ENCODE results near the gene MLC1. TPM values are rescaled to one million over a fixed set of nuclear protein-coding genes. Genes with fewer than 3 reads are reported as not detected.

The MLC1 gene
- polyA plus RNA-seq, 1 donor (not counting 4 experiments of a cell fraction or from before 2014, with no cell fraction given): not detected

- DNase-seq (ENCODE audit: low read depth, low spot score): no peak
- Histone ChIP-seq H3K4me3 (ENCODE audit: control insufficient read depth in 2 of 3, extremely low read depth in 1 of 3, insufficient read depth in 2 of 3, low read depth in 1 of 3, low read length in 3 of 3) (no peak overlapping the region), H3K9ac (ENCODE audit: control insufficient read depth, extremely low read depth, insufficient read depth, low read length) (no peak overlapping the region), H3K27ac (ENCODE audit: control insufficient read depth, insufficient read depth, low read length) (no peak overlapping the region), H3K4me1 (ENCODE audit: control insufficient read depth, extremely low read depth, insufficient read depth, low read length) (peaks cover 2% of the 10 kb centered on the region), H3K9me1 (ENCODE audit: control insufficient read depth, extremely low read depth, insufficient read depth, low read length) (no peaks in the 10 kb centered on the region), H3K9me3 (ENCODE audit: control insufficient read depth, low read depth, low read length) (no peaks in the 10 kb centered on the region), H4K20me1 (ENCODE audit: control insufficient read depth, extremely low read depth, insufficient read depth, low read length) (no peaks in the 10 kb centered on the region), H2AFZ (ENCODE audit: control insufficient read depth, low read length) (no peak overlapping the region), H3K79me2 (ENCODE audit: control insufficient read depth, insufficient read depth, low read length) (no peaks in the 10 kb centered on the region), H3K27me3 (ENCODE audit: control insufficient read depth, extremely low read depth, insufficient read depth, low read length) (no peaks in the 10 kb centered on the region), H3K4me2 (ENCODE audit: control insufficient read depth, extremely low read depth, insufficient read depth, low read depth, low read length) (no peak overlapping the region), H3K36me3 (ENCODE audit: control insufficient read depth in 2 of 2, extremely low read depth in 1 of 2, insufficient read depth in 2 of 2, low read length in 2 of 2) (no peaks in the 10 kb centered on the region)
- no peak for TF ChIP-seq EZH2 (IDR thresholded peaks at IDR 0.05; ENCODE audit: low read length)
- no peak for TF ChIP-seq CTCF (optimal IDR thresholded peaks at IDR 0.05 in 1 of 3, IDR thresholded peaks at IDR 0.05 in 1 of 3, conservative IDR thresholded peaks at IDR 0.05 in 1 of 3; ENCODE audit: extremely low read depth in 1 of 3, insufficient read depth in 2 of 3, low read length in 3 of 3)
- dilution Hi-C loops (cut with MboI; ENCODE audit: extremely low pct_ligation_motif_present, low sequenced_read_pairs): no loop called here
- no peak for FAIRE-seq
Observed at GRCh38 chr22:50032941-50033601, 52.2 kb downstream of the MLC1 start.

GRCh38 chr22:50032109-50032871 lies 52.9 kb downstream of the MLC1 start:
- Histone ChIP-seq H2AFZ (ENCODE audit: control insufficient read depth, low read length) (no peak overlapping the region), H3K79me2 (ENCODE audit: control insufficient read depth, insufficient read depth, low read length) (no peaks in the 10 kb centered on the region), H3K4me1 (ENCODE audit: control insufficient read depth, extremely low read depth, insufficient read depth, low read length) (peaks cover 8% of the 10 kb centered on the region), H3K9me1 (ENCODE audit: control insufficient read depth, extremely low read depth, insufficient read depth, low read length) (no peaks in the 10 kb centered on the region), H3K4me2 (ENCODE audit: control insufficient read depth, extremely low read depth, insufficient read depth, low read depth, low read length) (no peak overlapping the region), H3K9ac (ENCODE audit: control insufficient read depth, extremely low read depth, insufficient read depth, low read length) (no peak overlapping the region), H4K20me1 (ENCODE audit: control insufficient read depth, extremely low read depth, insufficient read depth, low read length) (no peaks in the 10 kb centered on the region), H3K27ac (ENCODE audit: control insufficient read depth, insufficient read depth, low read length) (no peak overlapping the region), H3K27me3 (ENCODE audit: control insufficient read depth, extremely low read depth, insufficient read depth, low read length) (peaks cover 5% of the 10 kb centered on the region), H3K36me3 (ENCODE audit: control insufficient read depth in 2 of 2, extremely low read depth in 1 of 2, insufficient read depth in 2 of 2, low read length in 2 of 2) (no peaks in the 10 kb centered on the region), H3K9me3 (ENCODE audit: control insufficient read depth, low read depth, low read length) (no peaks in the 10 kb centered on the region), H3K4me3 (ENCODE audit: control insufficient read depth in 2 of 3, extremely low read depth in 1 of 3, insufficient read depth in 2 of 3, low read depth in 1 of 3, low read length in 3 of 3) (no peak overlapping the region)
- TF ChIP-seq CTCF (optimal IDR thresholded peaks at IDR 0.05 in 1 of 3, IDR thresholded peaks at IDR 0.05 in 1 of 3, conservative IDR thresholded peaks at IDR 0.05 in 1 of 3; ENCODE audit: extremely low read depth in 1 of 3, insufficient read depth in 2 of 3, low read length in 3 of 3): no peak
- no peak for TF ChIP-seq EZH2 (IDR thresholded peaks at IDR 0.05; ENCODE audit: low read length)
- DNase-seq (ENCODE audit: low read depth, low spot score) (no peak), FAIRE-seq (no peak)
- dilution Hi-C loops (cut with MboI; ENCODE audit: extremely low pct_ligation_motif_present, low sequenced_read_pairs): no loop called here
